Measurements from ENCODE around the gene BOD1.

Gene BOD1

GRCh38 chr5:173640156-173640804, 23.8 kb upstream of the BOD1 start:
- DNase-seq (ENCODE audit: low spot score), result no peak

- no peak for DNase-seq (ENCODE audit: low spot score)
Measured at GRCh38 chr5:173638126-173639040, 21.9 kb upstream of the BOD1 start.

- no peak for DNase-seq (ENCODE audit: low spot score)
Measured at GRCh38 chr5:173637340-173637739, 20.9 kb upstream of the BOD1 start.

- no peak for DNase-seq (ENCODE audit: low spot score)
Measured at GRCh38 chr5:173634465-173634983, 18.1 kb upstream of the BOD1 start.

- DNase-seq (ENCODE audit: low spot score), result no peak
Measured at GRCh38 chr5:173633304-173633703, 16.9 kb upstream of the BOD1 start.

GRCh38 chr5:173631478-173631877, 15.0 kb upstream of the BOD1 start:
- no peak for DNase-seq (ENCODE audit: low spot score)

GRCh38 chr5:173630724-173631365, 14.4 kb upstream of the BOD1 start:
- no peak for DNase-seq (ENCODE audit: low spot score)

GRCh38 chr5:173629628-173630027, 13.2 kb upstream of the BOD1 start:
- DNase-seq (ENCODE audit: low spot score), result peak; percentile 7

GRCh38 chr5:173628501-173628900, 12.1 kb upstream of the BOD1 start:
- DNase-seq (ENCODE audit: low spot score), result no peak

- DNase-seq (ENCODE audit: low spot score), result no peak
Measured at GRCh38 chr5:173627860-173628392, 11.5 kb upstream of the BOD1 start.

GRCh38 chr5:173627271-173627670, 10.8 kb upstream of the BOD1 start:
- no peak for DNase-seq (ENCODE audit: low spot score)

- DNase-seq (ENCODE audit: low spot score), result no peak
Measured at GRCh38 chr5:173626505-173626820, 10.0 kb upstream of the BOD1 start.

GRCh38 chr5:173625673-173626504, 9.4 kb upstream of the BOD1 start:
- no peak for DNase-seq (ENCODE audit: low spot score)

GRCh38 chr5:173625261-173625660, 8.8 kb upstream of the BOD1 start:
- DNase-seq (ENCODE audit: low spot score), result no peak

GRCh38 chr5:173624282-173624681, 7.8 kb upstream of the BOD1 start:
- DNase-seq (ENCODE audit: low spot score), result no peak

GRCh38 chr5:173623789-173624188, 7.3 kb upstream of the BOD1 start:
- DNase-seq (ENCODE audit: low spot score), result no peak

- DNase-seq (ENCODE audit: low spot score), result no peak
Measured at GRCh38 chr5:173623296-173623771, 6.9 kb upstream of the BOD1 start.

GRCh38 chr5:173622183-173623047, 6.0 kb upstream of the BOD1 start:
- DNase-seq (ENCODE audit: low spot score), result no peak

GRCh38 chr5:173620784-173621183, 4.3 kb upstream of the BOD1 start:
- no peak for DNase-seq (ENCODE audit: low spot score)

- peak; percentile 46 for DNase-seq (ENCODE audit: low spot score)
Measured at GRCh38 chr5:173618927-173619519, 2.6 kb upstream of the BOD1 start.
